NCI-H345 treated with DMSO at 0.1 percent for 48 hours (cell line): ENCODE results near the gene HOXC11.

ENCODE experiments used
- DNase-seq: peaks from one replicate; lab custom pipeline; 2025; ENCODE audit not compliant: unreplicated experiment; lab: John Stamatoyannopoulos, UW

HOXC11 gene

DNA sequence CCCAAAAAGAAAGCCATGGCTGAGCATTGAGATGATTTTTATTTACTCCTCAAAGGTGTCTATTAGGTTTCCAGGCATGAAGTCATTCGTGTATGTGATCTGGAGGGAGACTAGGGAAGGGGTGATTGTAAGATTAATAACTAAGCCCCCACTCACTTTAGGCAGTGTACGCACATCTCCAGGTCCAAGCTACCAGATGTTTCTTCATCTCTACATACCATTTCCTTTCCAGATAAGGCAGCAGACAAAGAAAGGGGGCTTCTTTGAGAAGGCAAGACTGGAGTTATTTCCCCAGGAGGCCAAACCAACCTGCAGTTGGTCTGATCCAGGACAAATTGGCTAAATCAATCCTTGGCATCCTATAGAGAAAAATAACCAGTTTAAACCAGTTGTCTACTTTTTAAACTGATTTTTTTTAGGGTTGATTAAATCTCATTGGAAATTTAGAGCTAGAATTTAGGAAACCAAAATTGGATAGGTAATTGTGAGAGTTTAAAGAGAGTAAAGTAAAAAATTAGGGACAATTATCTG, 30.4 kb upstream of the HOXC11 start:
- DNase-seq: no peak

DNA sequence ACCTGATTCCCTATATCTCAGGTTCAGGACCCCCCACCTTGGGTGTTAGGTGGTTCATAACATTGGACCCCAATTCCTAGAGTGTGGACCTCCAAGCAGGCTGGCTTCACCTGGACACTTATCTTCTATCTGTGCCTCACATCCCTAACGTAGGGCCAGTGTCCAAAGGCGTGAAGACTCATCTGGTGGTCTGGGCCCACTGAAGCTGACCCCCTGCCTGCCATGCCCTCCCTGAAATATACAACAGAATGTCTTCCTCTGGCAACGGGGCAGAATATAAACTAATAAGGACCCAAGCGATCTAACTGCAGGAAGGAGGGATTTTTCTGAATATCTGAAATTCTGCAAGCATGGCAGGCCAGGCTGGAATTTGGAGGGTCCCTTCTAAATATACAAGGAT, 28.7 kb upstream of the HOXC11 start:
- DNase-seq: no peak

DNA sequence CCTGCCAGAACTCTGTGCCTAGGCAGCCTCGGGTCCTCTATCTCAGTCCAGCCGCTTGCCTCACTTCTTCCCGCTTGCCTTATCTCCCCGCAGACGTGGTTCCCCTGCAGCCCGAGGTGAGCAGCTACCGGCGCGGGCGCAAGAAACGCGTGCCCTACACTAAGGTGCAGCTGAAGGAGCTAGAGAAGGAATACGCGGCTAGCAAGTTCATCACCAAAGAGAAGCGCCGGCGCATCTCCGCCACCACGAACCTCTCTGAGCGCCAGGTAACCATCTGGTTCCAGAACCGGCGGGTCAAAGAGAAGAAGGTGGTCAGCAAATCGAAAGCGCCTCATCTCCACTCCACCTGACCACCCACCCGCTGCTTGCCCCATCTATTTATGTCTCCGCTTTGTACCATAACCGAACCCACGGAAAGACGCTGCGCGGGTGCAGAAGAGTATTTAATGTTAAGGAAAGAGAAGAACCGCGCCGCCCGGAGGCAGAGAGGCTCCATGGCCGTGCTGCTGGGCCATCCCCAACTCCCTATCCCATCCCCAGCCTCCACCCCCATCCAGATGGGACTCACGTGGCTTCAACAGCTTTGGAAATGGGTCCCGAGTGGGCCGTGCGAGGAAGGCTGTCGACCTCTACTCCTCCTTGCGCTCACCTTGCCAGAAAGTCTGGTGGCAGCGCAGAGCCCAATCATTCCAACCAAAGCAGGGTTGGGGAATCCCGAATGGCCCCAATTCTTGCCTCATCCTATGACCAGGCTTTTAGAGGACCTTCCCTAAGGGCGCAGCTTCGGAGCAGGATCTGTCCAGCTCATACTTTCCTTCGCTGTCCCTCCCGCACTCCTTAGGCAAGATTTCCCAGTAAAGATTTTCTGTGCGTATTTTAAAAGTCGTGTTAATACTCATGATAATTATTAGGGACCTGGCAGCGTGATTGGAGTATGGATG, 27.7 kb upstream of the HOXC11 start:
- no peak for DNase-seq

DNA sequence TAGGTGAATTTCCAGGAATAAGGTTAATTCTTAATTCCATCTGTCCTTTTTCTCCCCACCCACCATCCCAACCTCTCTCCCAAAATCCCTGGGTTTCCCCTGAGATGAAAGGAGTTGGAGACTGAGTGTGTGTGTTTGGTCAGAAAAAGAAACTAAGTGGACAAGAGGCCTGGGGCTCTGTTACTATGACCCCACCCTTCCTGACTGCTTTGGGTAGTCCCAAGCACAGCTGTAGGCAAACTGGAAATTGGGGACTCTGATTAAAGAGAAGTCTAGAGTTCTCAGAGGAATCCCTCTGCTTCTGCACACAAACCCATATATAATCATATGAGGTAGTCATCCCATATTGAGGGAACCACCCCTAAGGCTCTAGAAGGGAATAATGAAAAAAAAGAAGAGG, 25.2 kb upstream of the HOXC11 start:
- no peak for DNase-seq

DNA sequence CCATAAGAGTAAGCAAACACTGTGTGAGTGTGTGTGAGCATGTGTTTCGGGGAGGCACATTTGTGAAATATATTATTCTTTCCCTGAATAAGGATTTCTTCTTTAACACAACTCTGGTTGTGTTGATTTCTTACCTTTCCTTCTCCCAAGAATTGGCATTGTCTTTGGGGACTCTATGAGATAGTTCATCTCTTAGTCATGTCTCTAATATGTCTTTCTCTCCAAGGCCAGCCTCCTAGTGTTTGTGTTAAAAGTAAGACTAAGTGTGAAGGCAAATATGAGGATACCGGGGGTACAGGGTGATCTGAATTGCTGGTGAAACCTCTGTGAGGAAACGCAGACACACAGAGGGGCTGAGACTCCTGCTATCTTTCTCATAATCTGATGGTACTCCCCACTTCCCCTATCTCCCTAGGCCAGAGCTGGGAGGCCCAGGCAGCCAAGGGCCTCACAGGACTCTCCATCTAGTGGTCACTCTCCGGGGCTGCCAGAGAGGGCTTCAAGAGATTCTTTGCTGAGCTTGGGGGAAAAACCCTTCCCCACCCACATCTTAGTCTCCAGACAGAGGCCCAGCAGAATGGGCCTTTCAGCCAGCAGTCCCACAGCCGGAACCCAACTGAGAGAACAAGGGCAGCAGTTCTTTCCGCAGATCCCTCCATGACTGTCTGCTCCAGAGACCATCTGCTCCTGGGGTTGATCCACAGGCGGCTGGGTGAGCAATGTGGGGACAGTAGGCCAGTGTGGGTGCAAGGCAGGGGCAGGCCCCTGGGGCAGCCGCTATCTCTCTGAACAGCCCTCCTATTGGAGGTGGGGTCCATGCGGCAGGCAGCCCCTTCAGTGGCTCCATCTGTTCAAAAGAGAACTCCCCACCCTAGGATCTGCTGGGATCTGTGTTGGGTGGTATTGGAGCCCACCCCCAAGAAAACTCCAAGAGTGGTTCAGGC, 24.0 kb upstream of the HOXC11 start:
- DNase-seq: no peak

DNA sequence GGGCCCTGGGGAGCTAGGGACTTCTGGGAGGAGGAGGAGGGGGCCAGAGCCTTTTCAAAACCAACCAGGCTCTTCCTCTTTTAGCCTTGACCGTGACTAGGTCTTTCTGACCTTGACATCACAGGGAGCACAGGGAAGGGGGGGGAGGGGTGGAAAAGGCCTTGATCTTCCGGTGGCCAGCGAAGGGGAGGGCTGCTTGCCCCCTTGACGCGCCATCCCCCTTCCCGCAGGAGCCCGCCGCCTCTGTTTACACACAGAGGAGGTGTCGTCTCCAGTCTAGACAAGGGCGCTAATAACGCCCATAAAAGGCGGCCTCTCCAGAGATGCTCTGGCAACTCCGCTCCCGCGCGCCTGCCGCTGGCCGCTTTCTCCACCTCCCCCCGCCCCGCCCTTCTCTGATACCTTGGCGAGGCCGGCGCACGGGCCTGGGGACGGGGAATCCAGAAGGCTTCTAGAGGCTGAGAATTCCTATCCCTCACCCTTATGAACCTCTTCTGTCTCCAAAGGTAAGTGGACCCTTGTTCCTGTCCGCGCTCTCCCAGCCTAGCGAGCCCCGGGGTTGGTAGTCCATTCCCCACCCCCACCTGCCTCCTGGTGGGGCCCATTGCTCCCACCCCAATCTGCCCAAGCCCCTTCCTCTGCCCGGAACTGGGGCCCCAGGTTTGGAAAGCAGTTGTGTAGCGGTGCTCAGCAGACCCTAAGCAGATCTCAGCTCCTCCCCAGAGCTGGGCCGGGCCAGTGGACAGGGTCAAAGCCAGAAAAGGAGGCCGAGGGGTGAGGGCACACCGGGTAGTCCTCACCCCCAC, 23.1 kb upstream of the HOXC11 start:
- DNase-seq: no peak

DNA sequence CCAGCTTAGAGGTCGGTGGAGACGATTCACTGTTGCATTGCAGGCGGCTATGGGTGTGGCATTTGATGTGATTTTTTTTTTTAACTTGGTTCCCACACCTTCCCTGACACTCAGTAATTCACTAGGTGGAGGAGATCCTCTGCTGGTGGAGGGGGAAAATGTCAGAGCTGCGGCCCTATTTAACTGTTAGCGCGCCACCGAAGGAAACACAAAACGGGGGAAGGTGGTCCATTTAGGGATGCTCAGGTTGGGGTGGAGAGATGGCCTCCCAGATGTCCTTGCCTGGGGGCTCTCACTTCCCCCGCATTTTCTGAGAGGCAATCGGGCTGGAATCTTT, 22.5 kb upstream of the HOXC11 start:
- no peak for DNase-seq

DNA sequence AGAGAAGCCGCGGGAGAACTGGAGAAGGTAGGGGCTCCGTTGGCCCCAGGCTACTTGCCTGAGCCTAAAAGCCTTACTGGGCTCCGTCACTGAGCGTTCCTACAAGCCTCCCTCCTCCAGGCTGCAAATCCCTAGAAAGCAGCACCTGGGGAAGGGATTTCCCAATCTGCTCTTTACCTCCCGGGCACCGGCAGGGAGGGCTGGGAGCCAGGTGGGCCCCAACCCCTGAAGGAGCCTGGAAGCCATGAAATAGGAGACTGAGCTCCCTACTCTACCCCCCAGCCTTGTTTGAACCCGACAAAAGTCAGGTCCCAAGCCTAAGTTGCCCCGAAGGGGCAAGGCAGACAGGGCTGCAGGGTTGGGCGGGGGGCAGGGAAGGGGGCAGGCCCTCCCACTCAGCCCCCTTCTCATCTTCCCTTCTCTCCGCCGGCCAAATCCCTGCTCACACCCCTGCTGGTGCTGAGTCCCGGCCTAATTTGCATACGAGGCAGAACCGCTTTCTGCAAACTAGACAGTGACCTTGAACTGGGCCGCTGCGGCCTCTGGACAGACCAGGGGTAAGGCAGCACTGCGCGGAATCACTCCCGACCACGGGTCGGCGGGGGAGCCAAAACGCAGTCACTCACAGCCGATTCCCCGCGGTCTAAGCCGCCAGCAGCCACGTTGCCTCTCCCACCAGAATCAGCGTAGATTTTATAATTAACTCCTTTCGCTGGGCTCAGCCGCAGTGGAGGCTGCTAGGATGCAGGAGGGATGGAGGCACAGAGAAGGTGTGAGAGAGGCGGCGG, 21.9 kb upstream of the HOXC11 start:
- no peak for DNase-seq

DNA sequence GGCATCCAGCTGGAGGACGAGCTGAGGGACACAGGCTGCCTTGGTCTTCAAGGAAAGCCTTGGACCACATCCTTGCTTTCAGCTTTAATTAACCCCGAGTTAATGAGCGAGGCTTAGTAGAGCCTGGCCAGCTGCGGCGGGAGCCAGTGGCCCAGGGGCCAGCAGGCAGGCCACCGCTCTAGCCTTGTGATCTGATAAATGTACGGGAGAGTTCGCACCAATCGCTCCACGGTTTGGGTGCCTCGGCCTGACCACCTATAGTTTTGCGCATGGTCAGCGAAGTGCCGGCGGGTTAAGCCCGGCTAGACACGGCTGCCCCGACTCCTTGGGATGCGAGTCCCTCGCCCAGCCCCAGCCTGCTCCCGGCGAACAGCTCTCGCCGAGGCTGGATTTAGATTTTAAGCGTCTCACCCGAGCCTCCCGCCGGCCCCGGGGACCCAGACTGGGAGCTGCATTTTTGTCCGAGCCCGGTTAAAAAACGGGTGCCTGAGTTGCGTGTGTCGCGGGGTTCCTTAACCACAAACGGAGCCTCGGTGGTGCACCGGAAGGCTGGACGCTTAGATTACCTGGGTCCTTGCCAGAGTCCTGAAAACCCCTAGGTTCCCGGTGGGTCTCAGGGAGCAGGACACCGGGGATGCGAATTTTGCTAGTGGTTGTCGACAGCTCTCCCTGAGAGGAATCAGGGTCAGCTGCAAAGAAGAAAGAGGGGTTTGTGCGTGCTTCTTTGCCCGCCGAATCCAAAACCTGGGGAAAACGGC, 21.2 kb upstream of the HOXC11 start:
- no peak for DNase-seq

DNA sequence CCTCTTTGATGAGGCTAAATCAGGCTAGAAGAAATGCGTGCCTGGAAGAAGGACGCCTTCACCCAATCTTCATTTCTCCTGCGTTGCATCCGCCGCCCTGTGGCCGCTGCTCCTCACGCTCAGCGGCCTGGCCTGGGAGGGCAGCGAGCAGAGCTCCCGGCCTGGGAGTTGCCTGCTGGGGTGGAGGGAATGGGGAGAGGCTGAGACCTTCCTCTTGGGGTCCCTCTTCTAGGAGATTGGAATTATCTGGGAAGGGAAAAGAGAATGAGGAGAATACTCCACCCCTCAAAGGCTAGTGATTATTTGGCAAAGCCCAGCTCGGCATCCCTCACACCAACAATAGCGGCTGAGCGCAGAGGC, 20.6 kb upstream of the HOXC11 start:
- no peak for DNase-seq

DNA sequence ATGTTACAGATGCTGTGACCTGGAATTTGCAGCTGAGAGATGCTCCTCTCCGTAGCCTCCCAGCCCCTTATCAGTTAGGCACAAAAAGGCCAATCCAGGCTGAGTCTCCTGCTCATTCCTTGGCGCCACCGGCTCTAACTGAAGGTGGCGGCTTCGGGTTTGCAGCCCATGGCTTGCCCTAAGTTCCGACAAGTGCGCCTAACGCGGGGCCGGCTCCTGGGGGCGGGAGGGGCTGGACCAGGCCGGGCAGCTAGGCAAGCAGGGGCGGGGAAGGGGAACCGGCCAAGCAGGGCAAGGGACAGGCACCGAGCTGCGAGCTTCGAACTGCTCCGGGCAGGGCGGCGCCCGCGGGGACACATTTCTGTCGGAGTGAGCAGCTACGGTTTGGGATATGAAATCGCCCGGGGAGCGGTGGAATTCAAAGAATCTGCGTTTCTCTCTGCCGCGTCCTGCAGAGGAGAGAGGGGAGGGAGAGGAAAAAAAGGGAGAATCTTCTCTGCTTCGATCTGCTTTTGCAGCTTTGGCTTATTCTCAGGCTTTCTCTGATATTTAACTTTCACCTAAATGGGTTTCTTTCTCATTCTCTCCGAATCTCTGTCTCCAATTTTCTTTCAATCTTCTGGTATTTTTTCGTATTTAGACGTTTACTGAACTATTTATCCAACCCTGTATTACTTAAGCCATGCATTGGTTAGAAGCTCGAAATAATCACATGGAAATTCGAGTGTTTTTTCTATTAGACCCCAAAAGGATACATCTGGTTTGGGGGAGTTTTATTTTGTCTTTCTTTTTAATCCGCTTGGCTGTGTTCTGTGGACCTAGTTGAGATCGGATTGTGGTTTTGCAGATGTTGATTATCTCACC, 19.8 kb upstream of the HOXC11 start:
- no peak for DNase-seq

DNA sequence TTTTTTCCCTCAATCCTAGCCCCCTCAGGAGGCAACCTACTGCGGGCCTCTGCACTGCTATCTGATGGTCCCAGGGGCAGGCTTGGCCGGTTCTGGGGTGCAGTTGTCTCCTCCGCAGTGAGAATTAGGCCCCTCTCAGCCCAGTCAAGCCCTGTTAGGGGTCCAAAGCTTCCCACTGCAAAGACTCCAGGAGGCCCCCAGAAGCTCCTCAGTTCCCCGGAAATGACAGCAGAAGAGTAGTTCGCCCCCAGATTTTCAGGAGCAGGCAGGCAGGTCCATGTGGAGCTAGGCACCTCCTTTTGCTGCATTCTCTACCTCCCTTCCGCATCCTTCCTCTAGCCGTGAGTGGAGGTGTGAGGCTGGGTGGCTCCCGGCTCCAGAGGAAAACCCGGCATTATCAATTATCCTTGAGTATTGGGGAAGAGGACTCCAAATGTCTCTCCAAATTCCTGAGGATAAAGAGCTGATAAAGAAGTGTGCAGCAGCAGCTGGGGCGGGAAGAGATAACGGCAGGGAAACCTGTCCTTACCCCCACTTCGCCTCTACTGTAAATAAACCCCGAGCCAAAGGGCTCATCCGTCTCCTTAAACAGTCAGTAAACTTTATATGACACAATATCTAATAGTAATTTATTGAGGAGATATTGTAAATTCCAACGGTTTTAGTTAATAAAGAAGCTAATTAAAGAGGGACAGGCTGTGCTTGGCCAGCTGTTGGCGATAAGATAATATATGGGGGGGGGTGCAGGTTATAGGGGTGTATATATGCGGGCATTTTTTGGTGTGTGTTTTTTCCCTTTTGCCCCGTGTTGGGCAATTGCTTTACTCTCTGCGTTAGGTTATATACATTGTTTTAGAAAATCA, 18.9 kb upstream of the HOXC11 start:
- no peak for DNase-seq

DNA sequence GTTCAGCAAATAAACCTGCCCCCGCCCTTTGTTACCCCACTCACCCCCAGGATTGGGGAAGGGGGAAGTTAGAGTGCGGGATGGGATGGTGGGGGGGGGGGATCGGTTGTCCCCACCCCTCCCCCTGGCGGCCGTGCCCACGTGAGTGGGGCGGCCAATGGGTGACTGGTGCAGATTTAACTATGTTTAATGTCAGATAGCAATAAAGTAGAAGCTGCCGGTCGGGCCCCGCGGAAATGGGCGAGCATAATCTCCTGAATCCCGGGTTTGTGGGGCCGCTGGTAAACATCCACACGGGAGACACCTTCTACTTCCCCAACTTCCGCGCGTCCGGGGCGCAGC, 18.3 kb upstream of the HOXC11 start, which contains the start of gene HOXC12:
Gene HOXC12, plus strand, starts transcription at position 210 of the 342 bp plus-strand sequence. Its CDS starts 27 bp downstream, at position 237.
- DNase-seq: no peak

DNA sequence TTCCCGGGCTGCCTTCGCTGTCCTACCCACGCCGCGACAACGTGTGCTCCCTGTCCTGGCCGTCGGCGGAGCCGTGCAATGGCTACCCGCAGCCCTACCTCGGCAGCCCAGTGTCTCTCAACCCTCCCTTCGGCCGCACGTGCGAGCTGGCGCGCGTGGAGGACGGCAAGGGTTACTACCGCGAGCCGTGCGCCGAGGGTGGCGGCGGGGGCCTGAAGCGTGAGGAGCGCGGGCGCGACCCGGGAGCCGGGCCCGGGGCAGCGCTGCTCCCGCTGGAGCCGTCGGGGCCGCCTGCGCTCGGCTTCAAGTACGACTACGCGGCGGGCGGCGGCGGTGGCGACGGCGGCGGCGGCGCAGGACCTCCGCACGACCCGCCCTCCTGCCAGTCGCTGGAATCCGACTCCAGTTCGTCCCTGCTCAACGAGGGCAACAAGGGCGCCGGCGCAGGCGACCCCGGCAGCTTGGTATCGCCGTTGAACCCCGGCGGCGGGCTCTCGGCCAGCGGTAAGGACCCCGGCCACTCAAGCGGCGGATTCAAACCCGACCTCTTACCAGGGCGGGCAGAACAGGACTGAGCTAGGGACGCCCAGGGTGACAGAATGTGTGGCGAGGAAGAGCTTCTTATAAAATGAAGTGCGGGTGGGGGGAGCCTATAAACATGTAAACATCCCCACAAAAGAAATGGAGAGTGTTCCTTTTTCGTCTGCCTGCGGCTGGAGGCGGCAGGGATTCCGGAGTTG, 17.7 kb upstream of the HOXC11 start:
- DNase-seq: no peak

DNA sequence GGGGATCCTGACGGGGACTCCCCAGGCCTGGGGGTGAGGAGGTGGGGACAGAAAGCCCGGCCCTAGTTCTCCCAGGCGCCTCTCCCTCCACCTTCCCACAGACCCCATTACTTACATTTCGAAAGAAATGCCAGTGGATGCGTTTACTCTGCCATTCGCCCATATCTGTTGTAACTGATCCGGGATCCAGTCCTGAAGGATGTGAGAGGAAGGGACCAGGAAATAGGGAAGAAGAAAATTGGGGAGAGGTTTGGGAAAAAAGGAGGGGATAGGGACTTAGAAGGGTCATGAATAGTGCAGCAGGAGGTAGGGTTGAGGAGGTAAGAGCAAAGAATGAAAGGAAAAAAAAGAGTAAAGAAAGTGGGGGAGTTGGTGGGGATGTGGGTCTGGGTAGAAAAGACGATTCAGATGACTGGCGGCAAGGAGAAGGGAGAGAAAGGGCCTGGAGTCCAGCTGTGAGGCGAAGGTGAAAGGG, 17.1 kb upstream of the HOXC11 start:
- DNase-seq: no peak

DNA sequence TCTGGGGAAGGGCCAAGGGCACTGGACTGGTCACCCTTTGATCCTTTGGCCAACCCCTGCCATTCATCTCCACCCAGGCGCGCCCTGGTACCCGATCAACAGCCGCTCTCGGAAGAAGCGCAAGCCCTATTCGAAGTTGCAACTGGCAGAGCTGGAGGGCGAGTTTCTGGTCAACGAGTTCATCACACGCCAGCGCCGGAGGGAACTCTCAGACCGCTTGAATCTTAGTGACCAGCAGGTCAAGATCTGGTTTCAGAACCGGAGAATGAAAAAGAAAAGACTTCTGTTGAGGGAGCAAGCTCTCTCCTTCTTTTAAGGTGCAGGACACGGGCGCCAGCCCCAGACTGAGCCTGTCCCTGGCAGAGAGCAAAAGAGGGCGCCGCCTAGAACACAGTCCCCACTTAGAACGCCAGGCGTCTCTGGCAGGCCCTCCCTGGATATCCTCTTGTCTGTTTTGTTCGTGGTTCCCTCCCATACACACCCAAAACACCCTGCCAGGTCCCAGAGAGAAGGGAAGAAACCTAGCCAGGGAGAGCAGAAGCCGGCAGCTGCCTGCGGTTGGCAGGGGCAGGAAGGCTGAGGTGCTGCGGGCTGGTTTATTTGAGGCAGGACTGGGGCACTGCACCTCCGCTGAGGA, 16.6 kb upstream of the HOXC11 start:
- no peak for DNase-seq
